Breast epithelium (tissue), 4 donors: ENCODE data around the gene F3. TPM values are rescaled to one million over a fixed set of nuclear protein-coding genes. Genes with fewer than 3 reads are reported as not detected.

Experiments used
- DNase-seq, 2 donors: peaks; one replicate each; pipeline ENCODE4 v3.0.0-alpha.2; 2019; ENCODE audit warnings: low spot score in 2 of 2
- H3K27ac ChIP-seq, 2 donors: fragments of 200-600 bp; sonication (generic) in 1 of 2; one replicate each; pipeline ENCODE4 v1.5.1; 2016 to 2019; ENCODE audit warnings: mild to moderate bottlenecking in 1 of 2
- H3K27me3 ChIP-seq, 2 donors: fragments of 200-600 bp; sonication (generic) in 1 of 2; one replicate each; pipeline versions ENCODE4 v1.5.1 to v1.6.0; 2017 to 2019; ENCODE audit warnings: control low read depth in 1 of 2, mild to moderate bottlenecking in 1 of 2
- H3K36me3 ChIP-seq: fragments of 200-600 bp; one replicate; pipeline ENCODE4 v1.5.1; 2019
- H3K4me1 ChIP-seq, 2 donors: fragments of 200-600 bp; sonication (generic); one replicate each; pipeline ENCODE4 v1.5.1; 2016 to 2019; ENCODE audit warnings: control low read depth in 1 of 2
- H3K4me3 ChIP-seq, 3 donors: fragments of 200-600 bp; sonication (generic); 1 replicate in 2 of 3; 2 replicates in 1 of 3; pipeline ENCODE4 v1.5.1; 2016 to 2019; ENCODE audit warnings: mild to moderate bottlenecking in 3 of 3, moderate library complexity in 2 of 3
- H3K9me3 ChIP-seq, 2 donors: fragments of 200-600 bp; sonication (generic) in 1 of 2; one replicate each; pipeline ENCODE4 v1.5.1; 2016 to 2019; ENCODE audit warnings: control low read depth in 1 of 2
- CTCF ChIP-seq, 3 donors: fragments of 450-650 bp; IDR thresholded peaks; one replicate each; pipeline ENCODE4 v1.5.1; 2016 to 2017; ENCODE audit warnings: antibody characterized with exemption in 3 of 3, mild to moderate bottlenecking in 3 of 3, moderate library complexity in 3 of 3
- POLR2A ChIP-seq: fragments of 450-650 bp; IDR thresholded peaks from one replicate; pipeline ENCODE4 v1.6.1; 2016; ENCODE audit warnings: antibody characterized with exemption, mild to moderate bottlenecking, moderate library complexity
- POLR2AphosphoS5 ChIP-seq, 3 donors: sonication (generic); formaldehyde crosslinking; IDR thresholded peaks; one replicate each; pipeline ENCODE4 v1.6.1; 2017; ENCODE audit warnings: antibody characterized with exemption in 3 of 3
- intact Hi-C: fragments of 100-400 bp; cut with DNase I; formaldehyde crosslinking; loops from one replicate; pipeline ENCODE4 v1.15.1; 2023; ENCODE audit warnings: low total_unique reads
- total RNA-seq, 3 donors: library from RNA; depleted of rRNA; stranded (reverse); fragments of >200 nt; gene quantifications; one replicate each; pipeline ENCODE4 v1.1.0, GENCODE V29; 2016

F3 gene
- total RNA-seq, 3 donors from 2014 or later: 61.9 to 115 (median 108) TPM

GRCh38 chr1:94543001-94543400 lies 1.4 kb upstream of the F3 start:
- DNase-seq: no peak
- Histone ChIP-seq H3K4me1 (peaks cover 0 to 4% of the 10 kb centered on the region in 2 donors), H3K36me3 (no peaks in the 10 kb centered on the region), H3K9me3 (no peaks in the 10 kb centered on the region), H3K4me3 (peak overlapping the region; percentile 81 to 92 (median 91)), H3K27me3 (no peaks in the 10 kb centered on the region), H3K27ac (no peak overlapping the region)
- intact Hi-C loops: no loop called here
- TF ChIP-seq POLR2A: no peak
- no peak for TF ChIP-seq POLR2AphosphoS5 (IDR thresholded peaks at IDR 0.05)
- TF ChIP-seq CTCF (IDR thresholded peaks at IDR 0.05): no peak

- TF ChIP-seq POLR2A (no peak), POLR2AphosphoS5 (IDR thresholded peaks at IDR 0.05) (peak in 1 of 3 donors; percentile 2)
- Histone ChIP-seq H3K4me3 (peak overlapping the region; percentile 81 to 92 (median 91)), H3K9me3 (no peaks in the 10 kb centered on the region), H3K27me3 (no peaks in the 10 kb centered on the region), H3K4me1 (peaks cover 0 to 4% of the 10 kb centered on the region in 2 donors), H3K27ac (peak overlapping the region; percentile 90 to 95), H3K36me3 (no peaks in the 10 kb centered on the region)
- DNase-seq: no peak
- intact Hi-C loops: no loop called here
Observed at GRCh38 chr1:94542088-94542870, 720 bp upstream of the F3 start.

GRCh38 chr1:94540440-94541245 lies 916 bp downstream of the F3 start:
- Histone ChIP-seq H3K4me3 (peak overlapping the region; percentile 81 to 92 (median 91)), H3K27me3 (no peaks in the 10 kb centered on the region), H3K9me3 (no peaks in the 10 kb centered on the region), H3K36me3 (no peaks in the 10 kb centered on the region), H3K27ac (peak overlapping the region; percentile 90 to 95), H3K4me1 (peaks cover 0 to 4% of the 10 kb centered on the region in 2 donors)
- no peak for TF ChIP-seq POLR2A
- TF ChIP-seq CTCF (IDR thresholded peaks at IDR 0.05): no peak
- no peak for TF ChIP-seq POLR2AphosphoS5 (IDR thresholded peaks at IDR 0.05)
- DNase-seq: no peak
- intact Hi-C loops: no loop called here

GRCh38 chr1:94539496-94539895 lies 2.1 kb downstream of the F3 start:
- intact Hi-C loops: no loop called here
- H3K4me3 ChIP-seq: peak overlapping the region; percentile 81 to 92 (median 91)
- H3K4me1 ChIP-seq: peaks cover 0 to 4% of the 10 kb centered on the region in 2 donors
- no peaks in the 10 kb centered on the region for H3K9me3 ChIP-seq
- H3K27ac ChIP-seq: peak overlapping the region; percentile 1 to 44
- no peaks in the 10 kb centered on the region for H3K27me3 ChIP-seq
- no peaks in the 10 kb centered on the region for H3K36me3 ChIP-seq
- DNase-seq: no peak
- TF ChIP-seq POLR2A (no peak), CTCF (IDR thresholded peaks at IDR 0.05) (no peak), POLR2AphosphoS5 (IDR thresholded peaks at IDR 0.05) (no peak)

- Histone ChIP-seq H3K4me3 (peak overlapping the region; percentile 81 to 92 (median 91)), H3K4me1 (no peaks in the 10 kb centered on the region), H3K36me3 (no peaks in the 10 kb centered on the region), H3K27ac (peak overlapping the region in 1 of 2 donors; percentile 45), H3K9me3 (no peaks in the 10 kb centered on the region), H3K27me3 (no peaks in the 10 kb centered on the region)
- TF ChIP-seq POLR2A (no peak), POLR2AphosphoS5 (IDR thresholded peaks at IDR 0.05) (no peak), CTCF (IDR thresholded peaks at IDR 0.05) (no peak)
- no peak for DNase-seq
- intact Hi-C loops: no loop called here
Observed at GRCh38 chr1:94538243-94538827, 3.2 kb downstream of the F3 start.
